H4 (cell line): ENCODE results near the gene STX10. TPM values are rescaled to one million over a fixed set of nuclear protein-coding genes. Genes with fewer than 3 reads are reported as not detected.
"Not testable (repeated sequence)": the region's sequence is repeated elsewhere in the genome, so short reads cannot be mapped to it uniquely, and the experiment has no call there.

Experiments used
- DNase-seq: peaks from one replicate; pipeline ENCODE4 v3.0.0-alpha.2; 2015; ENCODE audit warnings: low spot score
- total RNA-seq: library from RNA; depleted of rRNA; stranded (reverse); fragments of >200 nt; shearing (Covaris generic); gene quantifications from 2 replicates; pipeline ENCODE4 v1.2.3, GENCODE V29; 2014

STX10 gene
- total RNA-seq, 1 experiment from 2014 or later = 94.4 TPM

DNA sequence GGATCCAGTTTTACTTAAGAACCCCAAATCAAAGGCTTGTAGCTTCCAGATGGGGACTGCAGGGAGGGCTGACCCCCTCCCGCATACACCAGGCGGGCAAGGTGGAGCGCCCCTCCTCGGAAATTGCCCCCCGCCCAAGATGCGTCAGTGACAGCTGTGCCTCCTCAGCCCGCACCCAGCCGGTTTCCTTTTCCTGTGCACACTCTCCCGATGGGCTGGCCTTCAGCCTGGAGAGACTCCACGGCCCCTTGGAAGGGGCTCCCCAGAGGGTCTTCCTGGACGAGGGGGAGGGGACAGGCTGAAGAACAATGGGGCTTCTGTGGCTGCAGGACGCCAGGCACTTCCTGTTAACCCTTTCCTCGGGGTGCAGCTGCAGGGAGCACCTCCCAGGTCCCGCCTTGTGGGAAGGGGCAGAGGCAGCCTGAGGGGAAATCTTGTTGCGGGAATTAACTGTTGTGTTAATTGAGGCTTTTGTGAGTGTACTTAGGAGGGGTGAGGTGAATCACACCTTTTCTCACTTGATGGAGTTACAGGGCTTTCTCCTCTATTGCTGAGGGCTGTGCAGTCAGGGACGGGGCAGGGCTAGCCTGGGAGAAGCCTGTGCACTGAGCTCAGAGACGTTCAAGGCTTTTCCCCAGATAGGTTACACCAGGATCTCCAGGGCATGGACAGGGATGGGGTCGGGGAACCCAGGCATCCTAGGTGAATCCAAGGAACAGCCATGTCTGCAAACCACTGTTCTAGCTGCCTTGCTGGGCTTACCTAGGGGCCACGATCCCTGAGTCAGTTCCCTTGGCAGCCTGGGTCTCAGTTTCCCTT is 14.4 kb upstream of the STX10 start:
- DNase-seq = peak; percentile 91

DNA sequence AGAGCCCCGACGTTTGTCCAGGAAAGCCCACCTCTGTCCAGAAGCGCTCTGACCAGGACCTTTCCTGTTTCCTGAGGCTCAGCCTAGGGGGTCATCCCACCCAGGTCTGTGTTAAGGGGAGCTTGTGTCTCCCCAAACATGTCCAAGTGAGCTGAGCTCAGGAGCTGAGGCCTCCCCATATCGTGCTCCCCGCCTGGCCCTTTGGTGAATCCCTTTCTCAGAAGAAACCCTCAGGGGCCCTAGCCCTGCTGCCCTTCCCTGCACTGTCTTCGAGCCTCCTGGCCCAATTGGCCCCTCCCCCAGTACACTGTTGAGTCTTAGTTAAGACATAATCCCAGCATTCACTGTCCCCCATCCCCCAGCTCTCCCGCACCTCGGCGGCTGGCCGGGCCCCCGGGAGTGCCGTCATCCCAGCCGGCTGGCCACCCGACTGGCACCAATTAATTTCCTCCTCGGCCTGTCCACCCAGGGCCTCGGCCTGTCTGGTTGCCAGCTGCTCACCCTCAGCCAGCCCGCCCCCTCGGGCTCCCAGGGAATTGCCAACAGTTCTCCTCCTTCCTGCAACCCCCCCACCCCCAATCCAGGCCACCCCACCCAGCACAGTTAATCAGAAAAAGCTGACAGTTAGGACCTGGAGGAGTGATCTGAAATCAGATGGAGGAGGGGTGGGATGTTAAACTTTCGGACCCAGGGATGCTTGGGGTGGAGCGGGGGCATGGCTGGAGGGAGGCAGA is 13.6 kb upstream of the STX10 start:
- DNase-seq = peak; percentile 90

DNA sequence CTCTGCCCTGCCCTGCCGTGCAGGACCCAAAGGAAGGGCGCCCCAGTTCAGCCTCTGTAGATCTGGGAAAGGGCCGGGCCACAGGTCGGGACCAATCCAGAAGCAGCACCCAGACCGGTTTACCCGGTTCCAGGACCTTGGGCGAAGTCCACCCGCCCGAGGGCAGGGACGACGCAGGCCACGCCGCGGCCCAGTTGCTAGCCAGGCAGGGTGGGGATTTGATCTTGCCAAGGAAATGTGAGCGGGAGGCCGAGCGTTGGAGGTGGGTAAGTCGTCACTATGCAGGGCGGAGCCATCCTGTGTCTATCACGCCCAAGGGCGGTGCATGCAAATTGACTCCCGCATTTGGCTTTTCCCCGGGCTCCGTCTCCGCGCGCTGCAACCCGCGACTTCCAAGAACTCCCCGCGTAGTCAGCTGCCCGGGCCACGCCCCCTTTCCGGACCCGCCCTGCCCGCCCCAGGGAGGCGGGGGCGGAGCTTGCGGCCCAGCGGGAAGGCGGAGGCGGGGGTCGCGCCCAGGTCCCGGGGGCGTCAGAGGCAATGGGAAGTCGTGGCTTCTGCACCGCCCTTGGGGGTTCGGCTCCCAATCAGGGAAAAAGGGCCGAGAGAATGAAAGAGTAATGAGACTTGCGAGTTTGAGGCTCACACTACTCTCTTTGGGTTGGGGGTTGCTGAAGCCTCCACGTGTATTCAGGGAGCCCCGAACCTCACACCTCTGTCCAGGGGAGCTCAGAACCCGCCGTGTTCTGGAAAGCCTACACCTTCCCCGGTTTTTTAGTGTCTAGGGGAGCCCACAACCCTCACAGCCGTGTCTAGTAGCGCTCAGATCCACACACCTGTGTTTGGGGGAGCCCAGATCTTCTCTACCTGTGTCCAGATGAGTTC is 12.8 kb upstream of the STX10 start:
- DNase-seq = peak; percentile 98

DNA sequence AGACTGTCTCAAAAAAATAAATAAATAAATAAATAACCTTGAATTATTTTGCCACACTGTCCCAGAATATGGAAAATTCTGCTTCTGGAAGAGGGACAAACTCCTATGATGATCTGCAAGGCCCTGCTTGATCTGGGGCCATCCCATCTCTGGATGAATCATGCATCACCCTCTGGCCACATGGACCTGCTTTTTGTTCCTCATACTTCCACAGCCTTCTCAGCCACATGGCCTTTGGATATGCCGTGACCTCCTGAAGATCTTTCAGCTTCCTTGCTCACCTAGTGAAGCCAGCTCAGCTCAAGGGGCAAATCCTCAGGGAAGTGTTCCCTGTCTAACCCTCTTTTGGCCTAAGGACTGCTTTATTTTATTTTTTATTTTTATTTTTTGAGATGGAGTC is 10.4 kb upstream of the STX10 start:
- DNase-seq = no peak

DNA sequence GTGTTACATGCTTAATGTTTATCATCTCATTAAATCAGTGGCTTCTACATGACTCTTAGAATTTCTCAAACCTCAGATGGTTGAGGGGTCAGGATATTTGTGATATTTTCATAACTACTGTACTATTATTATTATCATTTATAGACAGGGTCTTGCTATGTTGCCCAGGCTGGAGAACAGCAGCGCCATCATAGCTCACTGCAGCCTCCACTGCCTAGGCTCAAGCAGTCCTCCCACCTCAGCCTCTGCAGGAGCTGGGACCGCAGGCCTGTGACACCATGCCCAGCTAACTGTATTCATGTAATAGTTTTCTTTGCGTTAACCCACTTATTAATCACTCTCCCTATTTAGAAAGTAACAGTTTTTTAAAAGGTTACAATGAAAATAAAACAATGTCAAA is 9.5 kb upstream of the STX10 start:
- no peak for DNase-seq

DNA sequence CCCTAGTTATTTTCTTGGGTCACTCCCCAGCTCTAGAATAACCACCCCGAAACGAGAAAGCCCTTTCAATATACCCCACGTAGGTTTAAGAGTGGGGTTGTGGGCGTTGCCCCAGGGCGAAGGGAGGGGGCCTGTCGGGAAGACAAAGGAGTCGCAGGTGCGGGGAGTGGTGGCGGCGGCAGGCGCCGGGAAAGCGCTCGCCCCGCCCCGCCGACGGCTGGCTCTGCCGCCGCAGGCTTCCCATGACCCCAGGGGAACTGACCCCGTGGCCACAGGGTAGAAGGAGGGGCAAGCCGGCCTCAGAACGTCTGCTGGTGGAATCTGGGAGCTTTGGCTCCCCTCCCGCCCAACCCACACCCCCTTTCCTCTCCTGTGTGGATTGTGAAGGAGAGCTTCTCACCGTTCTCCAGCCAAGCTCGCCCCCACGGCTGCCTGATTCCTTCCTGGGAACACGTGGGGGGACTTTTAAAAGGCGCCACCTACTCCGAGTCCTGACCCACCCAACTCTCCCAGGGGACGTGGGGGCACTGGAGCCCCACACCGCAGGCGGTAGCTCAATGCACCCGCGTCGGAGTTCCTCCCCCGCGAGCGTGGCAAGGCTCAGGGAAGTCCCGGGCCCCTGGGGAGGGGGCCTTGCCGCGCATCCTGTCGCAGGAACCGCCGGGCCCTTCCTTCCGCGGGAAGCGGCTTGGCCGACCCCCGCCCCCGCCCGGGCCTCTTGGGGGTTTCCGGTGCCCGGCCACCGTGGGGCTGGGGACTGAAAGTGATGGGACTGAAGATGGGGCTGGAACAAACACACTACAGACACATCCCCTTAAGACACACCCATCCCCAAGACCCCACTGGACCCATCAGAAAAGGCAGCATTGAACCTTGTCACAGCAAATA is 5.5 kb upstream of the STX10 start:
- DNase-seq = peak; percentile 74

DNA sequence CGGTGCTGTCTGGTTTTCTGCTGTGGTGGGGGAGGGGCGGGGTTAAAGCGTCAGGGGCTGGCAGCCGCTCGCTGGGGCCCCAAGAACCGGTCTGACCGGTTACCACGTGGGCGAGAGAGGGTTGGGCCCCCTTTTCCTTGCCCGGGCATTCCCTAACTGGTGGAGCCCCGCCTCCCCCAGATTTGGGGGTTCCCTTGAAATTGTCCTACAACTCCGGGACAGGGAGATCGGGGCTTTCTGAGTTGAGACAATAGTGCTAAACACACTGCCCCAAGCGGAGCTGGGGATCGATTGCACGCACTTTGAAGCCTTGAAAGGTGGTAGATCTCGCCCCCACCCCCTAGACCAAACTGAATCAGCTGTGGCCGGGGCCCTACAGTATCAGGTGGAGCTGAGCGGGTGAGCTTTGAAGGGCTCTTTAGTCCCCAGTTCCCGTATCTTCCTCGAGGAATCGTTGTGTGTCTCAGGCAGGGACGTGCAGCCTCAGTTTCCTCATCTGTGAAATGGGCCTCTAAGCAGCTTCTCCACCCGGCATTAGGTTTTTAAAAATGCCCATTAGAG is 4.8 kb upstream of the STX10 start:
- peak; percentile 65 for DNase-seq

DNA sequence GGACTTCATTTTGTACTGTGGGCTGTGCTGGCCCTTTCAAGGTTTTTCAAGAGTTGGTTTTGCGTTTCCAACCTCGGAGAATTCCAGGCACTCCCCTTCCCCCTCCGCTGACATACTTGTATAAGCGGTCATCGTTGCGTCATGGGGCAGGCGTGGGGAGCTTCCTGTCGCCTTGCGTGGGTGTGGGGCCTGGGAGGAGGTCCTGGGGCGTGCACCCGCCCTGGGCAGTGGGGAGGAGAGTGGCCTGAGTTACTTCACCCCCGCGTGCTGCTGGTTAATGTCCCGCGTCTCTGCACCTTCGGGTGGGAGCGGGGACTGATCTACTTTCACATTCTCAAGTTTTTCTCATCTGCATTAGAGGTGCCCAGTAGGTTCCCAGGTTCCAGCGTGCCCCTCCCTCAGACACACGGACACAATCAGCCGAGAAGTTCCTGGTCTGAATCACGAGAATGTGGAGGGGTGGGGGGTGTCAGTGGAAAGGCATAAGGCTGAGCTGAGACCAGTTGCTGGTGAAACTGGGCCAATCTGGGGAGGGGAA is 4.1 kb upstream of the STX10 start:
- peak; percentile 59 for DNase-seq

DNA sequence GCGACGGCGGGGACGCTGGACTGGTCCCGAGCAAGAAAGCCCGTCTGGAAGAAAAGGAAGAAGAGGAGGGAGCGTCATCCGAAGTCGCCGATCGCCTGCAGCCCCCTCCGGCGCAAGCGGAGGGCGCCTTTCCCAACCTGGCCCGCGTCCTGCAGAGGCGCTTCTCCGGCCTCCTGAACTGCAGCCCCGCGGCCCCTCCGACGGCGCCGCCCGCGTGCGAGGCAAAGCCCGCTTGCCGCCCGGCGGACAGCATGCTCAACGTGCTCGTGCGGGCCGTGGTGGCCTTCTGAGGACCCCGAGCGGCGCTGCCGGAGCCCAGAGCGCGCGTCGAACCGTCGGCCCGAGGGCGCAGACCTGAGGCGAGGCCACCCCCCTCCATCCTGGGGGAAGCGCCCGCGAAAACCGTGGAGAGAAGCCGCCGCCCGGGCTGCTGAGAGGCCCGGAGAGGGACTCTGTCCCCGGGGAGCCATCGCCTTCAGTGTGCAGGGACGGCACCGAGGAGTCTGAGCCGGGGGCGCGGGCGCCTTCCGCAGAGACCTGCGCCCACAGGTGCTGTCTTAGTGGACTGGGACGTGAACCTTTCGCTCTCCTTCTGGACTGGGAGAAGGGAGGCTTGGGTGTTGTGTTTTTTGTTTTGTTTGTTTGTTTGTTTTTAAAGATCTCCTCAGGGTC is 3.5 kb upstream of the STX10 start:
- DNase-seq = no peak

DNA sequence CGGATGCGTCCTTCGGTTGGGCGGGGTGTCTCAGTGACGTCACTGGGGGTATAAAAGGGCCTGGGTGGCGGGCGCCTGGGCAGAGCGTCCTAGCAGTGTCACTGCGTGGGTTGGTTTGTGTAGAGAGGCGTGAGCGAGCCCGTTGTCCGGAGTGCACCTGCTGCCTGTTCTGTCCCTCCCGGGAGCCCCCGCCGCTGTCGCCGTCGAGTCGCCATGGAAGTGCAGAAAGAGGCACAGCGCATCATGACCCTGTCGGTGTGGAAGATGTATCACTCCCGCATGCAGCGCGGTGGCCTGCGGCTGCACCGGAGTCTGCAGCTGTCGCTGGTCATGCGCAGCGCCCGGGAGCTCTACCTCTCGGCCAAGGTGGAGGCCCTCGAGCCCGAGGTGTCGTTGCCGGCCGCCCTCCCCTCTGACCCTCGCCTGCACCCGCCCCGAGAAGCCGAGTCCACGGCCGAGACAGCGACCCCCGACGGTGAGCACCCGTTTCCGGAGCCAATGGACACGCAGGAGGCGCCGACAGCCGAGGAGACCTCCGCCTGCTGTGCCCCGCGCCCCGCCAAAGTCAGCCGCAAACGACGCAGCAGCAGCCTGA is 2.9 kb upstream of the STX10 start:
- DNase-seq = peak; percentile 95

DNA sequence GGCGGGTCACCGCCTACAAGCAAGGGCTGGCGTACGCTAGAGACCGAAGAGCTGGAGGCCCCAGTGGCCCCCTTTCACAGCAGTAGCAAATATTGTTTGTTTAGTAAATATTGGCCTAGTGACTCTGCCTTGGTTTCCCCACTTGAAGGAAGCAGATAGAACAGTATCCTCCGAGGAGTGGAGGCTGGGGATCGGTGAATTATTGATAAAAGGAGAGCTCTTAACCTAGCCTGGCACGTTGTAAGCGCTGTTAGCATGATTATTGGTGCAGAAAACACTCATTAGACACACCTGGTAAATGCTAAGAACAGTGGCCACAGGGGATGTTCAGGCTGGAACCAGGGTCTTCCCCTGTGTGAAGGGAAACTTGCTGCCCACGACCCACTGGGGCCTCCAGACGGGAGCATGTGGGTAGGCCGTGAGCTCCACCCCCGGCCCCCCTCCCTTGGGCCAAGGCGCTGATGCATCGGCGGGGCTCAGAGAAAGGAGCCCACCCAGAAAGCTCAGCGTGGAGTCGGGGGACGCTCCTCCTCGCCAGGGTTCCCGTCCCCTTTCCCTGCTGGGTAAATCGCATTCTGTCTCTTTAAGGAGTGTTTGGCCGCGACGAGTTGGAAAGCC is 2.3 kb upstream of the STX10 start:
- no peak for DNase-seq

DNA sequence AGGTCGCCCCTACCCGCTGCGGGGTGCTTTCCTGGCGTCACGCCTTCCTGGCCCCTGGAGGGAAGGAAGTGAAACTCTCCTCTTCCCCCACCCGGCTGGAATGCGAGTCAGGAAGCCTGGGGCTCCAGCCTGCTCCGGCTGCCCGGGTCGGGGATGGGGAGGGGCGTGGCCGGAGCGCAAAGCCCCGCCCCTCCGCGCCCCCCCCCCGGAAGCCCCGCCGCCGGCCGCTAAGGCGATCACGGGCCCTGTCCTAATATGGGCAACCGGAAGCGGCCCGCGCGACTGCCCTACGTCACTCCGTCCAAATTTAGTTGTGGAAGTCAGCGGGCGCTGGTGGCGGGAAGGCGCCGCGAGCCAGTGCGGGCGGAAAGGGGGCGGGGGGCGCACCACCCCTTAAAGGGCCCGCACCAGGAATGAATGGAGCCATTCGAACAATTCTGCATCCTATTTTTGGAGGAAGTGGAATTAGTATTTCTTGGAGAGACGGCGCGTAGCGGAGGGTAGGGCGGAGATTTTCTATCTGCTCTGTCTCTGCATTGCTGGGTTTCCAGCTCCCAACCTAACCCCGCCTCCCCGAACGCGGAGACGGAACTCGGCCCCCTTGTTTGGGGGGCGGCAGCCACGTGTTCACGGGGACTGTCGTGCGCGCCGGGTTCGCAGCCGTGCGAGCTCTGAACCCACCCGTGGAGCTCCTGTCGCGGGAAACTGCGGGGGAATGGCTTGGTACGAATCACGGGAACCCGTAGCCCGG is 1.6 kb upstream of the STX10 start:
- DNase-seq = peak; percentile 95

DNA sequence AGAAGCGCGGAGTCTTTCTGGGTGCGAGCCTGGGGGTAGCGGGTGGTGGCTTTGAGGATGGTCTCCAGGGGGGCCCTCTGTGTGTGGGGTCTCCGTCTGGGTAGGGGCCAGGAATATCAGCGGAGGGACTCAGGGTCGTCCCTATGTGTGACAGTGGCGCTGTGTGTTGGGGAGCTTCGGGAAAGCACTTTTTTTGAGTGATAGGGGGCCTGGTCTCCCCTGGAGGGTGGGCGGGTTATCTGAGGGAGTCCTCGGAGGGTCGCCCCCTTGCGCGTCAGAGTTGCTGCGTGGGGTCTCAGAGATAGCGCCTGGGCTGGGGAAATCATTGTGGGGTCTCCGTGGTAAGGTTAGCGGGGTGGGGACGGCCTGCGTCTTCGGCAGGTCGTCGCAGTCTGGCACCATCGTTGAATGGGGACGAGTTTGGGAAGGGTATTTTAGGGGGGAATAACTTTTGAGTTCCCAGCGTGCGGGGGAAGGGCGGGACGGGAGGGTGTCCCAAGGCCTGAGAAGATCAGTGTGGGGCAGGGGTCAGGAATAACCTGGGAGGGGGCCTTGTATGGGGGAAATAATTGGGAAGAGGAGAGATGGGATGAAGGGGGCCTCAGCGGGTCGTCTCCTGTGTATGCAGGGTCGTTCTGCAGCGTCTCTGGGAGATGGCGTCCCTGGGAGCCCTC is 893 bp upstream of the STX10 start:
- no peak for DNase-seq

DNA sequence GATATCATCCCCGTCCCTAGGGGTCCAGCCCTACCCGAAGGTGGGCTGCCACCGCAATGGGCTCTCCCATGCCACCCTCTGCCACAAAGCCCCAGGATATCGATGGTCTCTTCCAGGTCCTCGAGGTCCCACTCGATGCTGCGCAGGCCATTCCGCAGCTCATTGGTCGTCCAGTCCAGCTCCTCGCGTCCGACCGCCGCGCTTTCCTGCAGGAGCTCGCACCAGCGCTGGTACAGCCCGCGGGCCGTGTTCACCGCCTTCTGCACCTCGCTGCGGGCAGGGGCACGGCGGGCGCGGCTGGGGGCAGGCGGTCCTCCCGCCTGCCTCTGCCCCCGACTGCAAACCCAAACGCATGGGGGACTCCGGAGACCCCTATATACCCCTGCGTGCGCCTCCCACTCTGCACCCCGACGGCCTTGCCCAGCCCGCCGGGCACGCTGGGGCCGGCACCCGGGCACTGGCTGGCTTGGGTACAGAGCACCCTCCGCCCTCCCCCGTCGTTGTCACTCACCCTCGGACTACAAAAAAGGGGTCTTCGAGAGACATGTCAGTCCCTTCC is 468 bp downstream of the STX10 start:
- no peak for DNase-seq

DNA sequence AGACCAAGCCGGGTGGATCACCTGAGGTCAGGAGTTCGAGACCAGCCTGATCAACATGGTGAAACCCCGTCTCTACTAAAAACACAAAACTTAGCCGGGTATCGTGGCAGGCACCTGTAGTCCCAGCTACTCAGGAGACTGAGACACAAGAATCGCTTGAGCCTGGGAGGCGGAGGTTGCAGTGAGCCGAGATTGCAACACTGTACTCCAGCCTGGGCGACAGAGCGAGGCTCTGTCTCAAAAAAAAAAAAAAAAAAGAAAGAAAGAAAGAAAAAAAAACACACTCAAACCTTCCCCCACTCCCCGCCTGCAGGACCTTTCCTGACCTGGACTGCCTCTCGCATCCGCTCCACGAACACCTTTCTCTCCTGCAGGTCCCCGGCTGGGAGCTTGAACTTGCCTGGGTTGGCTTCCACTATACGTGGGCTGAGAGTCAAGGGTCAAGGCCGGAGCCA is 975 bp downstream of the STX10 start:
- not testable (repeated sequence) for DNase-seq

DNA sequence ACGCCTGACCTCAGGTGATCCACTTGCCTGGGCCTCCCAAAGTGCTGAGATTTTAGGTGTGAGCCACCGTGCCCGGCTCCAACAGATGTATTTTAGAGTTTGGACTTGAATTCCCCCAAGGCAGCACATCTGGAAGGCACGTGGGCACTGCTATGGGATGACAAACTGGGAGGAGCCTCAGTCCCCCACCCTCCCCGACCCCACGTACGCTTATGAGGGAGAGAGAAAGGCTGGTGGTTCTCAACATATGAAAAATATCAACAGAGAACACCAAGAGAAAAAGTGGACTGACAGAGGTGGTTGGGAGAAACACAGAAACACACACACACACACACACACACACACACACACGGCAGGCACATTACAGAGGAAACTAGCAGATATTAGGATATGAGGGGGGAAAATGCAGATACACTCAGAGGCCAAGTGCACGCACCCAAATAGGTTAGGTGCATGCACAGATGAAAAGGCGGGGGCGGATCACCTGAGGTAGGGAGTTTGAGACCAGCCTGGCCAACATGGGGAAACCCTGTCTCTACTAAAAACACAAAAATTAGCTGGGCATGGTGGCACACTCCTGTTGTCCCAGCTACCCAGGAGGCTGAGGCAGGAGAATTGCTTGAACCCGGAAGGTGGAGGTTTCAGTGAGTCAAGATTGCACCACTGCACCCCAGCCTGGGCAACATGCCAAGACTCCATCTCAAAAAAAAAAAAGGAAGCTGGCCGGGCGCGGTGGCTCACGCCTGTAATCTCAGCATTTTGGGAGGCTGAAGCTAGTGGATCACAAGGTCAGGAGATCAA is 3.2 kb downstream of the STX10 start:
- no peak for DNase-seq
